Activated naive CD8-positive, alpha-beta T cell (primary cell): Measurements from ENCODE around the gene HPCAL1.

Source experiments
- H3K27ac Mint-ChIP-seq: one replicate; pipeline ENCODE4 v1.8.0; 2021; ENCODE audit warnings: mixed read lengths
- H3K27me3 Mint-ChIP-seq: one replicate; pipeline ENCODE4 v1.8.0; 2021; ENCODE audit warnings: mixed read lengths
- H3K36me3 Mint-ChIP-seq: one replicate; pipeline ENCODE4 v1.8.0; 2021; ENCODE audit warnings: mixed read lengths
- H3K4me1 Mint-ChIP-seq: one replicate; pipeline ENCODE4 v1.8.0; 2021; ENCODE audit warnings: low read depth, mixed read lengths
- H3K4me3 Mint-ChIP-seq: one replicate; pipeline ENCODE4 v1.8.0; 2021; ENCODE audit warnings: mild to moderate bottlenecking, mixed read lengths
- H3K9me3 Mint-ChIP-seq: one replicate; pipeline ENCODE4 v1.8.0; 2021; ENCODE audit warnings: low read depth, mixed read lengths

HPCAL1 gene

DNA sequence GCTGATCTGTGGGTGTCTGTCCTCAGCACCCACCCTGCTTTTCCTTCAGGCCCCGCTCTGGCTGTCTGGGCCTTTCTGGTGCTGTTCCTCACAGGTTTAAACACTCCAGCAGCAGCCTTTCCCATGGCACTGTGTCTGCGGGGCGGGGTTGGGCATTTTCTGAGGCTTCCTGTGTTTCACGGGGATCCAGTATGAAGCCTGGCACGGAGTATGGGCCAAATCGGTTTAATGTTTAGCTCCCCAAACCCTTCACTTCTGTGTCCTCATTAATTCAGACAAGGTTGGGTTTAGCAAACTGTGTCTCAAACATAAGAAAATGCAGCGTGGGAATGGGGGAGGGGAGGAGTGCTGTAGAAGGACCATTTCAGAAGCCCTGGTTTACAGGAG, 44.9 kb downstream of the HPCAL1 start:
- Mint-ChIP-seq H3K4me3 (no peak overlapping the region), H3K4me1 (peaks cover 77% of the 10 kb centered on the region), H3K9me3 (no peaks in the 10 kb centered on the region), H3K27ac (peak overlapping the region; percentile 16), H3K36me3 (peaks cover 3% of the 10 kb centered on the region), H3K27me3 (no peaks in the 10 kb centered on the region)

DNA sequence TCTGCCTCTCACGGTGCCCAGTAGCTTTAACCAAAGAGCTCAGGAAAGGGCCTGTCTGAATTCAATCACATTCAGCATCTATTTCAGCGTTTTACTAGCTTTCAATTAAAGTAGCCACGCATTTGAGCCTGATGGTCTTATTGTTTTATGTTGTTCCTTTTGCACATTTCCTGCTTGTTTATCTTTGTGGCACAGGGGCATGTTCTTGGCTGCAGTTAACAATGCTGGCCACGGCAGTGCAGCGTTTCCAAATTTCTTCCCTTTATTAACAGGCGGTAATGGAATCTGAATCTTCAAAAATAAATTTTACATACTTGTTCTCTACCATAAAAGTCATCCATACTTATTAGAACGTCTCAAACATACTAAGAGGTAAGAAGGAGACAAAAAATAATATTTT, 46.2 kb downstream of the HPCAL1 start:
- H3K4me1 Mint-ChIP-seq, result peaks cover 70% of the 10 kb centered on the region
- no peaks in the 10 kb centered on the region for H3K9me3 Mint-ChIP-seq
- peaks cover 3% of the 10 kb centered on the region for H3K36me3 Mint-ChIP-seq
- no peak overlapping the region for H3K4me3 Mint-ChIP-seq
- no peaks in the 10 kb centered on the region for H3K27me3 Mint-ChIP-seq
- H3K27ac Mint-ChIP-seq, result peak overlapping the region; percentile 3

DNA sequence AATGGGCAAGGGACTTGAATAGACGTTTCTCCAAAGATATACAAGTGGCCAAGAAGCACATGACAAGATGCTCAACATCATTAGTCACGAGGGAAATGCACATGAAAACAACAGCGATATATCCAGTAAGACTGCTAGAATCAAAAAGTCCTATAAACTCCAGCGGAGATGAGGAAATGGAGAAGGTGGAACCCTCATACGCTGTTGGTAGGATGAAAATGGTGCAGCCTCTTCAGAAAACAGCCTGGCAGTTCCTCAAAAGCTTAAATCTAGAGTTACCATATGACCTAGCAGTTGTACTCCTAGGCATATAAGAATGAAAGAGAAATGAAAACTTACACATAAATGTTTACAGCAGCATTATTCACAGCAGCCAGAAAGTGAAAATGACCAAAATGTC, 48.1 kb downstream of the HPCAL1 start:
- Mint-ChIP-seq H3K27ac (peak overlapping the region; percentile 84), H3K4me1 (peaks cover 67% of the 10 kb centered on the region), H3K27me3 (no peaks in the 10 kb centered on the region)

DNA sequence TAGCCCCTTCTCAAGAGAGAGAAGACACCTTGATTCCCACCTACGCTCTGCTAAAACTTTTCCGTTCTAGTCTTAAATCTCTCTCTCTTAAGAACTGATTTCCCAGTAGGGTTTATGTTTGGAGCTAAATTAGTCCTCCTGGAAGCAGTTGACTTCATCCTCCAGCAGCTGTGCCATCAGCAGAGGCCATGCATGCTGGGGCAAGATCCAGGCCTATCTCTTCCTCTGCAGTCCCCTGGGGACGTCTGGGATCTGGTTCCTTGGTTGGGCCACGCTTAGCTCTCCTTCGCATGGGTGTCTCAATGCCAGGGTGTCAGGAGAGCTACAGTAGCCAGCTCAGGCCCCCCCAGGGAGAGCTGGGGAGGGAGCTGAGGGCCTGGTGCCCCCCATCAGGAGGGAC, 49.7 kb downstream of the HPCAL1 start:
- Mint-ChIP-seq H3K36me3 (peaks cover 3% of the 10 kb centered on the region), H3K9me3 (no peaks in the 10 kb centered on the region), H3K4me3 (no peak overlapping the region), H3K27ac (peak overlapping the region; percentile 42), H3K4me1 (peaks cover 65% of the 10 kb centered on the region), H3K27me3 (no peaks in the 10 kb centered on the region)

More for the DNA sequence above, 48.1 kb downstream of the HPCAL1 start:
- Mint-ChIP-seq H3K9me3 (no peaks in the 10 kb centered on the region), H3K4me3 (no peak overlapping the region), H3K36me3 (peaks cover 3% of the 10 kb centered on the region)

DNA sequence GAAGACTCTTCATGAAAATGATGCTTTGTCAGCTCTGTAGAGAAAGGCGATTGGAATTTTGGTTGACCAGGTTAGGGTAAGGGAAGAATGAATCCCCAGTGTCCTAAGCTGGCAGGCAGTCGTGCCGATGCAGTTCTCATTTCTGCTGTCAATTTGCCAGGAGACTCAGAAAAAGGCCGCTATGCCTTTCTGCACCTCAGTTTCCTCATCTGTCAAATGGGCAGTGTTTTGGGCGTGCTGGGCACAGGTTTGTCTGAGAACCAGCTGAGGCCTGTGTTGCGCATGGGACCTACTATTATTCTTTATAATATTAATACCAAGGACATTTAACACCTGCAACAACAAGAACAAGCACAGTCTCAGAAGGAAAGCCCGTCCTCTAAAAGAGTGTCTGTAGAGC, 50.3 kb downstream of the HPCAL1 start:
- Mint-ChIP-seq H3K27me3 (no peaks in the 10 kb centered on the region), H3K4me1 (peaks cover 63% of the 10 kb centered on the region), H3K9me3 (no peaks in the 10 kb centered on the region), H3K27ac (peak overlapping the region; percentile 42), H3K4me3 (no peak overlapping the region), H3K36me3 (peaks cover 3% of the 10 kb centered on the region)

DNA sequence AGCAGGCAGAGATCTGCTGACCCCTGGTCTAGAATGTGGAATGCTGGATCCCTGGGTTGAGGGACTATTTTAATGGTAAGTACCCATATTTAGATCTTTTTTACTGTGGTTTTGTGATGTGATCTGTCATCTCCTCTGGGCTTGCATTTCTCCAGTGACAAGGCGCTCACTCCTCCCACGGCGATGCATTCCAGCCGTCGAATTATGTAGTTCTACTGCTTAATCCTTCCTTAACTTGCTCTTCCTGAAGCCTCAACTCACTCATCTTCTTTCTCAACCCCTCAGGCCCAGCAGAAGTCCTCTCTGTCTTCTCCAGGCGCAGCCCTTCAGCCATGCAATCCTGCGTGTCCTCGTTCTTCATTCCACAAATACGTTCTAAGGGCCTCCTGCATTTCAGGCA, 51.2 kb downstream of the HPCAL1 start:
- no peaks in the 10 kb centered on the region for H3K27me3 Mint-ChIP-seq
- H3K4me1 Mint-ChIP-seq, result peaks cover 62% of the 10 kb centered on the region
- peak overlapping the region; percentile 19 for H3K27ac Mint-ChIP-seq
- no peaks in the 10 kb centered on the region for H3K9me3 Mint-ChIP-seq
- no peak overlapping the region for H3K4me3 Mint-ChIP-seq
- peaks cover 3% of the 10 kb centered on the region for H3K36me3 Mint-ChIP-seq

DNA sequence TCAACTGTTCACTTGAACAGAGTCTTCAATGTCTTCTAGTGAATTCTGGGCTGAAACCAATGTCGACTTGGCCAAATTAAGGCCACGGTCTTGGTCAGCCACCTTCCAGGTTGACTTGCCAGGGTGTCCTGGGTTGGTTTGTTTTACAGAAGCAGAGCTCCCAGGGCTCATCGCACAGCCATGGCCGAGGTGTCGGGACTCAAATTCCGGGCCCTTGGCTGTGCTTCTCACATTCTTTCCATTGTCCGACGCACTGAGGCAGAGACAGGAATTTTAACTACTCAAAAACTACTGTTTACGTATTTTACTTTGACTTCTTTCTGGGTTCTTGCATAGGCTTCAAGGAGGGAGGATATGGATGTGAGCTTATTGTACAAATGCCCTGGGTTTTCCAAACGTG, 51.7 kb downstream of the HPCAL1 start:
- no peak overlapping the region for H3K4me3 Mint-ChIP-seq
- H3K4me1 Mint-ChIP-seq, result peaks cover 59% of the 10 kb centered on the region
- H3K36me3 Mint-ChIP-seq, result peaks cover 3% of the 10 kb centered on the region
- H3K27me3 Mint-ChIP-seq, result no peaks in the 10 kb centered on the region
- H3K9me3 Mint-ChIP-seq, result no peaks in the 10 kb centered on the region
- peak overlapping the region; percentile 75 for H3K27ac Mint-ChIP-seq

DNA sequence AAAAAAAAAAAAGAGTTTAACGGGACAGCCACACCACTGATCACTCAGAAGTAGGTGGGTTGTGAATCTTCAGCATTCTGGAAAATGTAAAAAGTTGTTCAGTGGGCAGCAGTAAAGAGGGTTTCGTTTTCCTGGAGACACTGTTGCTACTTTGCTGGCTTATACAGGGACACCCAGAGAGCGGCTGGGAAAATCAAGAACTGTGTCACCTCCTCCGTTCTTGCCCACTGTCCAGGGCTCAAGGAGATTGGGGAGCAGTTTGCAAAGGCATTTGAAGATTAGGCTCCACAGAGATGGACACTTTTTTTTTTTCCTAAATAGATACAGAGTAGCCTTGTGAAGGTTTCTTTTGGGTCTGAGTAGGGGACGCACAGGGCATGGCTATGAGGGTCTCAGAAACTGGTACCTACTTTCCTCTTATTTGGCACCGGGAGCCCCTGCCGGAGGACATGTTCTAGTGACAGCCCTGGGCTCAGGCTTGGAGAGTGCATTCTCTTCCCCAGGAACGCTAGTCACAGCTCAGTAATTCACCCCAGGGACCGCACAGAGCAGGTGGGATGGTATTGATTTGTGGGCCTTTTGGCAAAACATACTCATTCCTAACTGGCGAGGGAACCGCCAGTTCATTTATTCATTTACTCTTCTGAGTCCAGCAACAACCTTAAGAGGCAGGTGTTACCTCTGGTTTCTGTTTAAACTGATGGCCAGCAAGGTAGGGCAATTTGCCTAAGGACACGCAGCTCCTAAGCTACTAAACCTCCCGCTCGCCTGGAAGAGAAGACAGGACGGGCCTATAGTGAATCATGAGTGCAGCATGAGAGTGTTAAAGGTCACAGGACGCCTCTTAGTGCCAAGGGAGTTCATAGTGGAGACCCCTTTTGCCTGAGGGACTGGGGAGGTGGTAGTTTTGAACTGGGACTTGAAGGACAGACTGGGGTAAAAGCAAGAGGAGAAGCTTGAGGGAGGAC, 53.1 kb downstream of the HPCAL1 start:
- no peaks in the 10 kb centered on the region for H3K27me3 Mint-ChIP-seq
- H3K36me3 Mint-ChIP-seq, result peaks cover 3% of the 10 kb centered on the region
- peak overlapping the region; percentile 79 for H3K27ac Mint-ChIP-seq
- peaks cover 54% of the 10 kb centered on the region for H3K4me1 Mint-ChIP-seq
- no peak overlapping the region for H3K4me3 Mint-ChIP-seq
- no peaks in the 10 kb centered on the region for H3K9me3 Mint-ChIP-seq

DNA sequence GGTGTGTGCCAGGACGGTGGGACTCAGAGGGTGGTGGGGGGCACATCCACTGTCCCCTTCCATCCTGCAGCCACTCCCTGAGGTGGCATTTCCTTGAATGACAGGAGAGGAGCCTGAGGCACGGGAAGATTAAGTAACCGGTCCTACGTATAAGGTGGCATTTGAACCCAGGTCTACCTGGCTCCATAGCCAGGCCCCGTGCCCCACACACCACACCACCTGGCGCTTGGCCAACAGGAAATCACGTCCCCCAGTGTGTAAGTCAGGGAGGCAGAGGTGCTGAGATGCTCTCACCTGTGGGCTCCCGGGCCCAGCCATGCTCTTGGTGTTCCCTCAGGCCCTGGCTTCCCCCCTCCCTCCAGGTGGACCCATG, 53.7 kb downstream of the HPCAL1 start:
- Mint-ChIP-seq H3K27ac (peak overlapping the region; percentile 79), H3K27me3 (no peaks in the 10 kb centered on the region)

DNA sequence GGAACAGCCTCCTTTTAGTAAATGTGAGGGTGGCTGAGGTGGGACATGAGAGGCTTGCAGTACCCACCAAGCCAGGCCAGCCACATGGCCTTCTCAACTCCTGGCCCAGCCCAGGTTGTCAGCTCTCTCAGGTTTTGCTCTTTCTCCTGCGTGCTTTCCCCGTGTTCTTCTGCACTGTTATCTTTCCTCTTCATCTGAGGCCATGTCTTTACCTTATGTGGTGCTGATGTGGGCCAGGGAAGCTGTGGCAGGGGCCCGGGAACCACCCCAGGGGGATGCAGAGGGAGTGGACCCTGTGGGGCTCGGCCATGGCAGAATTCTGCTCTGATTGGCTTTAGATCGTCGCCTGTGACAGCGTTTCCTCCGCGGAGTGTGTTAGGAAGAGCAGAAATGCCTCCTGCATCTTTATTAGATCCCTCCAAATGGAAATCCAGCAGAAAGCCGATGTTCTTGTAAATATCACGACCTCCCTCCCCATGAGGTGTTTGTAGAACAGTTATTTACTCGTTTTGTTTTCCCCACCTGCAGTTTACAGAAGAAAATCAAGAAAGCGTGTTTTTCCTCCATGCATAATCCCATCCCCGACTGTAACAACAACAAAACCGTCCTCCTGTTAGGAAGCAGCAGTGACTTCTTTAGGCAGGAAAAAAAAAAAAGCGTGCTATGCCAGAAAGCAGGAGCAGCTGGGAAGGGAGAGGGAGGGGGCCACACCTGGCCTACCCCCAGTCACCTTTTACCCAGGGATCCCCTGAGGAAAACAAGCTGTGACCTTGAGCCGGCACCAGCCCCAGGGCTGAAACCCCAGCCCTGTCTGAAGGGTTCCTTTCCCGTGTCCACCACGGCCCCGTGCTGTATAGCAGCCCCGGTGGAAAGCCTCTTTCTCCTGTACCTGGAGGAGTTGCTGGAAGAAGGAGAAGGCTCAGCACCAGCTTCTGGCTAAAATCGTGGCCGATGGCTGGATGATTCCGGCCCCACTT, 54.8 kb downstream of the HPCAL1 start:
- no peaks in the 10 kb centered on the region for H3K36me3 Mint-ChIP-seq
- H3K27me3 Mint-ChIP-seq, result no peaks in the 10 kb centered on the region
- peak overlapping the region; percentile 10 for H3K27ac Mint-ChIP-seq
- H3K4me3 Mint-ChIP-seq, result no peak overlapping the region
- H3K9me3 Mint-ChIP-seq, result no peaks in the 10 kb centered on the region
- H3K4me1 Mint-ChIP-seq, result peaks cover 50% of the 10 kb centered on the region

More for the DNA sequence above, 53.7 kb downstream of the HPCAL1 start:
- no peak overlapping the region for H3K4me3 Mint-ChIP-seq
- no peaks in the 10 kb centered on the region for H3K9me3 Mint-ChIP-seq
- H3K36me3 Mint-ChIP-seq, result no peaks in the 10 kb centered on the region
- peaks cover 53% of the 10 kb centered on the region for H3K4me1 Mint-ChIP-seq

DNA sequence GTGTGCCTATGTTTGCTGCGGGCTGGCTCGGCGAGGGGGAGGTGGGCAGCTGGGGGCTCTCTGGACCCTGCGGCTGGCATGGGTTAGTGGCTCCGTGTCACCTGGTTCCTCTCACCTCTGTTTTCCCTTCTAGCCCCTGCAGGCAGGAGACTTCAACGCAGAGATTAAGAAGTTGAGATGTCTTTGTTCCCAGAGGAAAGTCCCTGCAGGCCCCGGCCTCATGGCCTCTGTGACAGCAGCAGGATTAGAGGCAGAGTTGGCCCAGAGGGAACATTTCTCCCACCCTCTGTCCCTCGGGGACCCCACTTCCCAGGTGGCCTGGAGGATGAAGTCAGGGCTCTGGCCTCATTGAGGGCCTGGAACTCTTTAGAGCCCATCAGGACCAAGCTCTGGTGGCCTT, 56.5 kb downstream of the HPCAL1 start:
- H3K27me3 Mint-ChIP-seq, result no peaks in the 10 kb centered on the region
- H3K4me3 Mint-ChIP-seq, result no peak overlapping the region
- H3K9me3 Mint-ChIP-seq, result no peaks in the 10 kb centered on the region
- no peaks in the 10 kb centered on the region for H3K36me3 Mint-ChIP-seq
- peaks cover 50% of the 10 kb centered on the region for H3K4me1 Mint-ChIP-seq
- no peak overlapping the region for H3K27ac Mint-ChIP-seq

DNA sequence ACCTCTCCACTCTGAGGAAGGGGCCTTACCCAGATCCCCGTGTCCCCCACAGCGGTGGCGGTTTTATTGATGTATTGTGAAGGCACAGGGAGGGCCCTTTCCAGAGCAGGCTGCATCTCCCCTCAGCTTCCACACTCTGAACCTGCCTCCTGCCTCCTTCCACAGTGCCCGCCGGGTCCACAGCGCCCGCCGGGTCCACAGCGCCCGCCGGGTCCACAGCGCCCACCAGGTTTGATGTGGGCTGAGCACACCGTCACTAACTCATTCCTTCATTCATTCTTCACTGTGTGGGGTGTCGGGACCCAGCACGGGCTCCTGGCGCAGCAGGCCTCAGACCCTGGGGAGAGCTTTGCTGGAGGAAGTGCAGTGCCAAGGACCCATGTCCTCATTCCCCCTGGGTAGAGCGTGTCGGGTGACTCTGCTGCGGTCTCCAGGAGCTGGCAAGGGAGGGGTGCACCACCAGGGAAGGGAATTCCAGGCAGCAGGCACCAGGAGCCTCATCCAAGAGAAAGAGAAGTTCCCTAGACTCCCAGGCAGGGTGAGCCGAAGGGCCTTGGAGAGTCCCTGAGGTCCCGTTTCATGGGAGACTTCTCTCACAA, 57.1 kb downstream of the HPCAL1 start:
- Mint-ChIP-seq H3K27me3 (no peaks in the 10 kb centered on the region), H3K27ac (no peak overlapping the region), H3K4me1 (peaks cover 50% of the 10 kb centered on the region), H3K36me3 (no peaks in the 10 kb centered on the region), H3K9me3 (no peaks in the 10 kb centered on the region), H3K4me3 (no peak overlapping the region)

DNA sequence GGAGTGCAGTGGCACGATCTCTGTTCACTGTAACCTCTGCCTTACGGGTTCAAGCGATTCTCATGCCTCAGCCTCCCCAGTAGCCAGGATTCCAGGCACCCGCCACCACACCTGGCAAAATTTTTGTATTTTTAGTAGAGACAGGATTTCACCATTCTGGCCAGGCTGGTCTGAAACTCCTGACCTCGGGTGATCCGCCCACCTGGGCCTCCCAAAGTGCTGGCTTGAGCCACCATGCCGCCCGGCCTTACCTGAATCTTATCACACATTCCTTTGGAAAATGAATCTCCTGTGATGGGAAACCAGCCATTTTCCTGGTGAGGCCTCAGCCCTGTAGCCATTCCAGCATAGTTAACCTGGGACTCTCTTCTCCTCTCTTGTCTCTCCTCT, 57.8 kb downstream of the HPCAL1 start:
- Mint-ChIP-seq H3K9me3 (no peaks in the 10 kb centered on the region), H3K27ac (no peak overlapping the region), H3K4me3 (no peak overlapping the region), H3K27me3 (no peaks in the 10 kb centered on the region), H3K4me1 (peaks cover 52% of the 10 kb centered on the region), H3K36me3 (no peaks in the 10 kb centered on the region)

DNA sequence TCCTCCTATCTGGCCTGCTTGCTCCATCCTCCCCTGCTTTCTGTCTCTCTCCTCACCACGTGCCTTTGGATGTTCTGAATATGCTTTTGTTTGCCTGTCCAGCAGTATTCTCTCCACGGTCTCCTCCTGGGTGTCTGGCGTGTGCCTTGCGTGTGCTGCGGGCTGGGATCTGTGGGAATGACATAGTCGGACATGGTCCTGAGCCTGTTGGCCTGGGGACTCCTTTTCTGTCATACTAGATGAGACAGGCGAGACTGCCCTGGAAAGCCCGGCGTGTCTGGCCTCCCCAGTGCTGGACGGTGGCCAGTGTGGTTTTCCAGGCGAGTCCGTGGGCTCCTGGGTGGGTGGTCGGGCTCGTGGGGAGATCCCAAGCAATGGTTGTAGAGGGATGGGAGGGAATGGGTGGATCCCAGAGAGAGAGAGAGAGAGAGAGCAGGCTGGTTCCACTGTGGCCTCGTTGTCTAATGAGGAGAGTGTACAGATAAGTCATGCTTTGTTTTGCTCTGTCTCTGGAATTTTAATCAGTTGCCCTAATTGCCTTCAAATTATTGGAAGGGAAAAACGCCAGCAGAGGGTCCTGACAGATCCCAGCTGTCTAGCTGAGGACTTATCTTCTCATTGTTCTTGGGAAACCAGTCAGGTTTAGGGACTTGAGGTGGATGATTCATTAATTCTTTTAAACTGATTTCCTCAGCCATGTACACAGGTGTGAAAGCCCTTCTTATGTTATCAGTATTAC, 58.3 kb downstream of the HPCAL1 start:
- Mint-ChIP-seq H3K27ac (no peak overlapping the region), H3K4me1 (peaks cover 47% of the 10 kb centered on the region), H3K27me3 (no peaks in the 10 kb centered on the region), H3K36me3 (no peaks in the 10 kb centered on the region), H3K4me3 (no peak overlapping the region), H3K9me3 (no peaks in the 10 kb centered on the region)
